Measurements from ENCODE around the gene TANC1.

TANC1 gene

DNA sequence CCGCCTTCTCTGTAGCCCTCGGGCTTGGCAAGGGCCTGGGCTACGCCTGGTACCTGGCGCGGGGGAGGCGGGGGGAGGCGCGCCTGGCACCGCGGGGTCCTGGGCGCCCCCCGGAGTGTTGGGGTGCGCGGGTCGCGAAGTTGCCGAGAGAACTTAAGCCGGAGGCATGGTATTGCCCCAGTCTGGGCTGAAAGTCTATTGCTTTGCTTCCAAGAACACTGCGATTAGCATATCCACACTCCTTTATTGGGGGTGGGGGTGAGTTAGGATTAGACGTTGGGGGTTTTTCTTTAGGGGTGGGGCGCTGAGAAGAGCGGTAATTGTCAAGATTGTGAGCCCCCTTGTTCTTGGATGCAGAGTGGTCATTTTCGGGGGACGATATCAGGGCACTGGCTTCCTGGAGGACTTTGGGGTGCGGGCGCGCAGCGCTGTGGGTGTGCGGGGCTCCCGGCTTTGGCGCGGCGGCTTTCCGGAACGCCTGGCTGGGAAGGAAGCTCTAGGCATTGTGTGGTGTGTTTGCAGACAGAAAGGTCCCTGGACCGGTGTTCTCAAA is 798 bp downstream of the TANC1 start:
- Histone ChIP-seq H3K18ac (ENCODE audit: low read length) (peak overlapping the region; percentile 98), H3K14ac (ENCODE audit: low read length) (peak overlapping the region; percentile 77), H3K4me1 (ENCODE audit: control insufficient read depth in 1 of 2, insufficient read depth in 2 of 2, low read length in 2 of 2) (peaks cover 0 to 7% of the 10 kb centered on the region in 2 experiments), H3K23ac (ENCODE audit: low read length) (no peak overlapping the region), H3K9me3 (ENCODE audit: insufficient read depth, low read depth, low read length) (no peaks in the 10 kb centered on the region), H3K4ac (ENCODE audit: low read depth, low read length) (peak overlapping the region; percentile 99), H2AK5ac (ENCODE audit: low read length) (no peak overlapping the region), H3K36me3 (ENCODE audit: control insufficient read depth in 1 of 2, insufficient read depth in 2 of 2, low read length in 2 of 2) (no peaks in the 10 kb centered on the region), H2BK120ac (ENCODE audit: insufficient read depth, low read length, poor library complexity) (peak overlapping the region; percentile 93), H3K4me2 (ENCODE audit: low read length) (peak overlapping the region; percentile 86), H4K91ac (ENCODE audit: low read depth, low read length) (peak overlapping the region; percentile 92), H3K79me2 (ENCODE audit: control insufficient read depth, insufficient read depth, low read length, poor library complexity) (peaks cover 19% of the 10 kb centered on the region), H3K9ac (ENCODE audit: low read length) (peak overlapping the region; percentile 84), H3K27me3 (ENCODE audit: insufficient read depth, low read length) (no peaks in the 10 kb centered on the region), H4K8ac (ENCODE audit: low read depth, low read length) (peak overlapping the region; percentile 63), H3K79me1 (ENCODE audit: low read length) (peaks cover 20% of the 10 kb centered on the region), H3K27ac (ENCODE audit: low read depth, low read length) (peak overlapping the region; percentile 85), H2AFZ (ENCODE audit: insufficient read depth, low read length, poor library complexity) (peak overlapping the region; percentile 81), H3K4me3 (ENCODE audit: low read depth, low read length) (peak overlapping the region; percentile 91), H4K12ac (ENCODE audit: low read depth, low read length) (peak overlapping the region; percentile 59), H2BK12ac (ENCODE audit: low read length) (peak overlapping the region; percentile 37), H2BK5ac (ENCODE audit: low read depth, low read length, poor library complexity) (peak overlapping the region; percentile 97)
- whole genome bisulfite sequencing (ENCODE audit: extremely low coverage, insufficient coverage, insufficient read length) = no CpG with 5 or more reads among the region's 36 CpGs
- DNase-seq = no peak

DNA sequence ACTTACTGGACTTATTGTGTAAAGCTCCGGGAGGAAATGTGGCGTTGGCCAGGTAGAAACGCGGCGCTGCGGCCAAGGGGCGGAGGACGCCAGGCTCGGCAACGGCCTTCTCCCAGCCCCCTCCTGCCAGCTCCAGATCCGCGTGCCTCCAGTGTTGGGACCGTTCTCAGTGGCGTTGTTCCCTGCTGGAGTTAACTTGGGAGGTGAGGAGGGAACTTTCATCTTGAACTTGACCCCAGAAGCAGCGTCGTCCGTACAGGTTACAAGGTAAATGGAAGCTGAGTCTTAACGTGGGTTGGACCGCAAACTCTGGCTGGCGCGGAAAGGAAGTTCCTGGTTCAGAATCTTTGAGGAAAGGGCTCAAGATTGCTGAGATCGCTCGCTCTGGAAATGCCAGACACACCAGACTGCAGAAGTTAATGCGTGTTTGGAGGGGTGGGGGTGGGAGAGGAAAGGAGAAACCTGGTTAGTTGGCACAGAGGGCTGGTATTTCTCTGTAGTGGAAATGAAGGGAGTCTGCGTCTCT is 1.3 kb downstream of the TANC1 start:
- Histone ChIP-seq H3K4ac (ENCODE audit: low read depth, low read length) (peak overlapping the region; percentile 99), H2AFZ (ENCODE audit: insufficient read depth, low read length, poor library complexity) (no peak overlapping the region), H3K18ac (ENCODE audit: low read length) (peak overlapping the region; percentile 98), H4K8ac (ENCODE audit: low read depth, low read length) (peak overlapping the region; percentile 15), H3K4me2 (ENCODE audit: low read length) (peak overlapping the region; percentile 86), H3K79me2 (ENCODE audit: control insufficient read depth, insufficient read depth, low read length, poor library complexity) (peaks cover 19% of the 10 kb centered on the region), H3K9me3 (ENCODE audit: insufficient read depth, low read depth, low read length) (no peaks in the 10 kb centered on the region), H2BK12ac (ENCODE audit: low read length) (peak overlapping the region; percentile 5), H3K4me3 (ENCODE audit: low read depth, low read length) (peak overlapping the region; percentile 91), H3K23ac (ENCODE audit: low read length) (no peak overlapping the region), H2BK120ac (ENCODE audit: insufficient read depth, low read length, poor library complexity) (peak overlapping the region; percentile 70), H4K12ac (ENCODE audit: low read depth, low read length) (peak overlapping the region; percentile 3), H3K14ac (ENCODE audit: low read length) (peak overlapping the region; percentile 77), H3K36me3 (ENCODE audit: control insufficient read depth in 1 of 2, insufficient read depth in 2 of 2, low read length in 2 of 2) (no peaks in the 10 kb centered on the region), H4K91ac (ENCODE audit: low read depth, low read length) (peak overlapping the region; percentile 92), H2BK5ac (ENCODE audit: low read depth, low read length, poor library complexity) (peak overlapping the region; percentile 97), H3K4me1 (ENCODE audit: control insufficient read depth in 1 of 2, insufficient read depth in 2 of 2, low read length in 2 of 2) (peaks cover 0 to 7% of the 10 kb centered on the region in 2 experiments), H3K27me3 (ENCODE audit: insufficient read depth, low read length) (no peaks in the 10 kb centered on the region), H3K79me1 (ENCODE audit: low read length) (peaks cover 20% of the 10 kb centered on the region), H3K9ac (ENCODE audit: low read length) (peak overlapping the region; percentile 84), H3K27ac (ENCODE audit: low read depth, low read length) (peak overlapping the region; percentile 85), H2AK5ac (ENCODE audit: low read length) (no peak overlapping the region)
- no CpG with 5 or more reads among the region's 25 CpGs for whole genome bisulfite sequencing (ENCODE audit: extremely low coverage, insufficient coverage, insufficient read length)
- peak; percentile 39 to 70 for DNase-seq

DNA sequence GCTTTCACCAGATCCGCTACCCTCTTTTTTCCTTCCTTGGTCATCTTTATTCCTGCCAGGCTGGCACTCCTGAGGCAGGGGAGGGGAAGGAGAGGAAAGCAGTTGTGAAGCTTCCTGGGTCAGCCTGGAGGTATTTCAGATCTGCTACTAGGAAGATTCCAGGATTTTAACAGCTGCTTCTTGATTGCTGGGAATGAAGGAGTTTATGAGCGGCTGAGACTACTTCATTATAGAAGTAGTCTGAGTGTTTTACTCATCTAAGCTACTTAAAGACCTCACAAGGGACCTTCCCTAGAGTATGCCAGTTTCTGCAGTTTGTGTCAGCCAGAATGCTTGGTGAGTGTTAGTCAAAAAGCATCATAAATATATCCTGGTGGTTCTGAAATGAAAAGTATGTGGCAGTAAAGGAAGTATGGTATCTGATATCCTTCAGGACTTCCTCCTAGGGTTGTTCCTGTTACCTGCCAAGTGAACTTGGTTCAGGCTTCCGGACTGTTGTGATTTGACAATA is 1.9 kb downstream of the TANC1 start:
- no peak overlapping the region for H4K8ac ChIP-seq (ENCODE audit: low read depth, low read length)
- no peak overlapping the region for H2BK12ac ChIP-seq (ENCODE audit: low read length)
- no peaks in the 10 kb centered on the region for H3K27me3 ChIP-seq (ENCODE audit: insufficient read depth, low read length)
- peaks cover 20% of the 10 kb centered on the region for H3K79me1 ChIP-seq (ENCODE audit: low read length)
- peak in 1 of 2 donors; percentile 15 for DNase-seq
- no peak overlapping the region for H3K14ac ChIP-seq (ENCODE audit: low read length)
- H2BK5ac ChIP-seq (ENCODE audit: low read depth, low read length, poor library complexity) = no peak overlapping the region
- H2AK5ac ChIP-seq (ENCODE audit: low read length) = no peak overlapping the region
- no peaks in the 10 kb centered on the region for H3K9me3 ChIP-seq (ENCODE audit: insufficient read depth, low read depth, low read length)
- H3K4me3 ChIP-seq (ENCODE audit: low read depth, low read length) = peak overlapping the region; percentile 91
- no peak overlapping the region for H4K91ac ChIP-seq (ENCODE audit: low read depth, low read length)
- no peak overlapping the region for H3K23ac ChIP-seq (ENCODE audit: low read length)
- no CpG with 5 or more reads among the region's 3 CpGs for WGBS (ENCODE audit: extremely low coverage, insufficient coverage, insufficient read length)
- H3K4ac ChIP-seq (ENCODE audit: low read depth, low read length) = no peak overlapping the region
- H3K36me3 ChIP-seq (ENCODE audit: control insufficient read depth in 1 of 2, insufficient read depth in 2 of 2, low read length in 2 of 2) = no peaks in the 10 kb centered on the region
- H4K12ac ChIP-seq (ENCODE audit: low read depth, low read length) = no peak overlapping the region
- peaks cover 0 to 7% of the 10 kb centered on the region in 2 experiments for H3K4me1 ChIP-seq (ENCODE audit: control insufficient read depth in 1 of 2, insufficient read depth in 2 of 2, low read length in 2 of 2)
- H2AFZ ChIP-seq (ENCODE audit: insufficient read depth, low read length, poor library complexity) = no peak overlapping the region
- H3K9ac ChIP-seq (ENCODE audit: low read length) = no peak overlapping the region
- peaks cover 19% of the 10 kb centered on the region for H3K79me2 ChIP-seq (ENCODE audit: control insufficient read depth, insufficient read depth, low read length, poor library complexity)
- H3K27ac ChIP-seq (ENCODE audit: low read depth, low read length) = peak overlapping the region; percentile 85
- H3K4me2 ChIP-seq (ENCODE audit: low read length) = peak overlapping the region; percentile 86
- H3K18ac ChIP-seq (ENCODE audit: low read length) = no peak overlapping the region
- H2BK120ac ChIP-seq (ENCODE audit: insufficient read depth, low read length, poor library complexity) = no peak overlapping the region

DNA sequence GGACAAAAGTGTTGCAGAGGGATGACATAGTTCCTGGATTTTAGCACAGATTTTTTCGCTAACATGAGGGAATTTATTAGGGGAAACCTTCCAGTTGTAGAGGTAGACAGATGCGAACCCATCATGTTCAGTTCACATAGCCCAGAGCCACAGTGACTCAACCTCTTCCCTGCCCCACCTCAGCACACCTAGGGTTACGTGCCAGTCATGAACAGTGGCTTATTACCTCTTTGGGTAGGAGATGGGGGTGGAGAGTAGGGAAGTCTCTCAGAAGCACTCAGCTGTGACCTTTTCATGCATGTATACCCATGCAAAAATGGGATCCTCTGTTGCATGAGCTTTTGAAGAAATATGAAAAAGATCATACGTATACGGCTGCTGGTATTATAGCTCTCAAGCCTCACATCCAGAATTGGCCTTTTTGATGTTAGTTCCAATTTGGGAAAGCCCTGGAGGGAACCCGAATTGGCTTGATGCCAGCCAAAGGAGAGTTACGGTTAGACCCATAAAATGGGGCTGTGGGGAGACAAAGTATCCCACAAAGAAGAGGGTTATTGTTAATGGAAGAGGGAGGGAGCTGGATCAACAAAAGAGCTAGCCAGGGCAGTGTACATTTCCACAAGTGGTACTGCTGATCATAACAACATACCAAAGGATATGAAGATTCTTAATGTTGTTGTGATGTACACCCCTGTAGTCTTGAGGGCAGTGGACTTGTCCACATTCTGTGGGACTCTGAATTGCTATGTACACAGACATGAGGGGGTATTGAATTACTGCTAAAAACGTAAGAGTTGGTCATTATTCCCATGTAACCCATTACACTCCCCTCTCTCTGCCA is 4.9 kb downstream of the TANC1 start:
- Histone ChIP-seq H3K4me2 (ENCODE audit: low read length) (no peak overlapping the region), H3K14ac (ENCODE audit: low read length) (no peak overlapping the region), H3K36me3 (ENCODE audit: control insufficient read depth in 1 of 2, insufficient read depth in 2 of 2, low read length in 2 of 2) (no peaks in the 10 kb centered on the region), H3K4me1 (ENCODE audit: control insufficient read depth in 1 of 2, insufficient read depth in 2 of 2, low read length in 2 of 2) (peaks cover 3 to 7% of the 10 kb centered on the region in 2 experiments), H2AFZ (ENCODE audit: insufficient read depth, low read length, poor library complexity) (no peak overlapping the region), H2AK5ac (ENCODE audit: low read length) (no peak overlapping the region), H3K79me1 (ENCODE audit: low read length) (peaks cover 14% of the 10 kb centered on the region), H3K18ac (ENCODE audit: low read length) (no peak overlapping the region), H3K23ac (ENCODE audit: low read length) (no peak overlapping the region), H4K12ac (ENCODE audit: low read depth, low read length) (no peak overlapping the region), H3K27ac (ENCODE audit: low read depth, low read length) (no peak overlapping the region), H2BK5ac (ENCODE audit: low read depth, low read length, poor library complexity) (no peak overlapping the region), H3K9ac (ENCODE audit: low read length) (no peak overlapping the region), H3K9me3 (ENCODE audit: insufficient read depth, low read depth, low read length) (no peaks in the 10 kb centered on the region), H4K91ac (ENCODE audit: low read depth, low read length) (no peak overlapping the region), H3K27me3 (ENCODE audit: insufficient read depth, low read length) (no peaks in the 10 kb centered on the region), H3K79me2 (ENCODE audit: control insufficient read depth, insufficient read depth, low read length, poor library complexity) (peaks cover 17% of the 10 kb centered on the region), H3K4me3 (ENCODE audit: low read depth, low read length) (no peak overlapping the region), H3K4ac (ENCODE audit: low read depth, low read length) (peak overlapping the region; percentile 41), H2BK120ac (ENCODE audit: insufficient read depth, low read length, poor library complexity) (no peak overlapping the region), H4K8ac (ENCODE audit: low read depth, low read length) (no peak overlapping the region), H2BK12ac (ENCODE audit: low read length) (no peak overlapping the region)
- DNase-seq = no peak
- no CpG with 5 or more reads among the region's 8 CpGs for WGBS (ENCODE audit: extremely low coverage, insufficient coverage, insufficient read length)

Data from trophoblast cell (in vitro differentiated cells and primary cell).